CD4-positive, alpha-beta T cell treated with Interleukin-10 for 1 hour (primary cell): ENCODE data around the gene SMIM45.

Experiments
- DNase-seq: peaks from one replicate; pipeline ENCODE4 v3.0.0-alpha.2; 2020

The SMIM45 gene

GRCh38 chr22:41971431-41971830, 19.5 kb downstream of the SMIM45 start:
- no peak for DNase-seq

- no peak for DNase-seq
Measured at GRCh38 chr22:41974691-41975290, 22.8 kb downstream of the SMIM45 start.

DNA sequence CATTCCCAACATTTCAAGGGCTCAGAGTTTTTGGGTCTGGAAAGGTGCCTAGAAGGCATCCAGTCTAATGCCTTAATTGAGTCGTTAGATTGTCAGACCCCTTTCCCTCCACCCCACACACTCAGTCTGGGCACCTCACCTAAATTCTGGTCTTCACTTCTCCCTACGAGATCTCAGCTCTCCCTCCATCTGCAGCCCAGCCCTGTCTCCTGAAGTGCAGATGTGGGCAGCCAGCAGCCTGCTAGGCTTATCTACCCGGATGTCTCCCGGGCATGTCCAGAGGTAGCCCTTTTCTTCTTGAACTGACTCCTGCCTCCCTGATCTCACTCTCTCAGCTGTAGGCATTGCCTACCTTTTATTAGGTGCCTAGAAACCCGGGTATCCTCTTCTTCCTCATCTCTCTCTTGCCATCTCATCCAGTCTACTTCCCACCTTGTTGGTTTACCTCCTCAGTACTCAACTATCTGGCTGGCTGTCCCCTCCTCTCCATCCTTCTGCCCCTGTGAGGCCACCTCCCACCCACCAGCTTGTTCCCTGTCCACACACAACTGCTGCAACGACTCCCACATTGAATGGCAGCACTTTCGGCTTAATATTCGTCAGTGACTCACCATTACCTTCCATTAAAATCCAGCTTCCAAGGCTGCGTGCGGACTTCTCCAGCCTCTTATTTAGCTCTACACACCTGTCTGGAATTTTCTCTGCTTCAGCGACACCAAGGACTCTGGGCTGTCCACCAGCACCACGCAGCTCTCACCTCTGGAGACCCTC, 23.5 kb downstream of the SMIM45 start:
- no peak for DNase-seq

- DNase-seq, result peak; percentile 48
Measured at GRCh38 chr22:41976070-41976901, 24.3 kb downstream of the SMIM45 start.

DNA sequence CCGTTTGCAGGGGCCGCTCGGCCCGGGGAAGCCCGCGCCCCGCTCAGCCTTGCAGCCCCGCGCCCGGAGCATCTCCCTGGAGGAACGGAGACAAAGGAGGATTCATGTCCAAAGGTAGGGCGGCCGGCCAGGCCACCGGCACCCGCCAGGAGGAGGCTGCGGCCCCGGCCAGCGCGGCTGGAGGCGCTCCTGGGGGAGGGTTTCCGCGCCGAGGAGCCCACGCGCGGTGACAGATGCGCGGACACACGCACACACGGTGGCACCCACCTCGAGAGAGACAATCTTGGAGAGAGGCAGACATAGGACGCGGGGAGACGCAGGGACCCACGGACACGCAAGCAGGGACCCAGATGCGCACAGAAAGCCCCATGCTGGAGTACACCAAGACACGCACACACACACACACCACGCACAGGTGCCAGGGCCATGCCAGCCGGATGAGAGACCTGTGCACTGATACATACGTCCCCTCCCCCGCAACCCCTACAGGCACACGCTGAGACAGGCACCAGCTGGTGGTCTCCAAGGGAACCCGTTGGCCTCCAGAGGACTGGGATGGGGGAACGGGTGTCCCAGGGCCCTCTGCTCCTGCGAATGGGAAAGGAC, 25.1 kb downstream of the SMIM45 start:
- no peak for DNase-seq

- DNase-seq, result no peak
Measured at GRCh38 chr22:41978732-41979131, 26.8 kb downstream of the SMIM45 start.

- DNase-seq, result no peak
Measured at GRCh38 chr22:41979423-41980250, 27.7 kb downstream of the SMIM45 start.

DNA sequence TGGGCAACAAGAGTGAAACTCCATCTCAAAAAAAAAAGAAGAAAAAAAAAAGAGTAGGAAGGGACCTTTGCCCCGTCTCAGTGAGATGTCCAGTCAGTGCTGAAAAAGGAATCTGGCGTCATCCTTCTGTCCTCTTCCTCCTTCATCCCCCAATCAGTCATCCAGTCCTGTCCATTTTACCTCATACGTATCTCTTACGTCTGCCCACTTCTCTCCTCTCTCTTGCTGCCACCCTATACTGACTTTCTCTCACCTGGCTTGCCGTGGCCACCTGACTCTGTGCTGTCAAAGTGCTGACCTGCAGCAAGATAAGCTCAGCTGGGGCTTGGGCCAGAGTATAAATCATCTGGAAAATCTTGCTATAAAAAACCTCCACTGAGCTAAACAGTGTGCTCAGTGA, 30.9 kb downstream of the SMIM45 start:
- no peak for DNase-seq

- no peak for DNase-seq
Measured at GRCh38 chr22:41983513-41984405, 31.8 kb downstream of the SMIM45 start.

- DNase-seq, result no peak
Measured at GRCh38 chr22:41987276-41987675, 35.3 kb downstream of the SMIM45 start.

GRCh38 chr22:41989246-41989645, 37.3 kb downstream of the SMIM45 start:
- no peak for DNase-seq

GRCh38 chr22:41991111-41991510, 39.2 kb downstream of the SMIM45 start:
- no peak for DNase-seq

GRCh38 chr22:41992496-41992895, 40.5 kb downstream of the SMIM45 start:
- DNase-seq, result no peak

DNA sequence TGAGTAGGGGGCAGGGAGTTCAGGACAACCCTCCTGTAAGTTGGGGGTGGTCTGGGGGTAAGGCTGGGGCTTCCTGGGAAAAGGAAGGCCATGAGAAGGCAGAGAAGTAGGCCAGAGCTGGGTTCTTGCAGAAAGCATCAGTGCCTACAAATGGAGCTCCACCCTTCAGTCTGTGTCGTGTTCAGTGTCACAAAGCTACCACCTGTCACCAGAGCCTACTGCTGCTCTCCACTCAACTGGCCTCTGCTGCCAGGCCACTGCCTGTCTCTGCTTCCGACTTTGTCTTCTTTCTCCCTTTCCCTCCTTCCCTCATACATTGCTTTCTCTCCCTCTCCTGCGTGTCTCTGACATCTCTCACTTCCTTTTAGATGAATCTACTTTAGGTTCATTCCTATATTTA, 43.3 kb downstream of the SMIM45 start:
- no peak for DNase-seq

DNA sequence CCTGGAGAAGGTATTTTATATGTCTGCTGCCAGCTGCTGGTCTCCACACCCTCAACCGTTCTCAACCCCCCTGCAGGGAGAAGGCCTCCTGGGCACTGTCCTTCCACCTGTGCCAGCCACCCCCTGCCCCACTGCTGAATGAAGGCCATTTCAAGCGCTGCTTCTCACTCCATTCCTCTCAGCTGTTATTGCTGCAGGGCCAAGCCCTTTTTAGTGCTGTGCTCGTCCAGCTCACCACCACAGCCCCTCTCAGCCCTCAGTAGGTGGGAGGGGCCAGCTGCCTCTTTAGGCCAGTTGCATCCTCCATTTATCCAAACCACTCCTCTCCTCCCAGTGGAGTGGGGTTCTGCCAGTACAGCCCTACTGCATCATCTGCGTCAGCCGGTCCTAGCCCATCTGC, 44.9 kb downstream of the SMIM45 start:
- DNase-seq, result no peak

GRCh38 chr22:41998361-41999261, 46.7 kb downstream of the SMIM45 start, which contains the start of gene WBP2NL:
WBP2NL (plus strand) TSS chr22:41998788; CDS start chr22:41998819, 31 bp downstream.
- DNase-seq, result peak; percentile 94

DNA sequence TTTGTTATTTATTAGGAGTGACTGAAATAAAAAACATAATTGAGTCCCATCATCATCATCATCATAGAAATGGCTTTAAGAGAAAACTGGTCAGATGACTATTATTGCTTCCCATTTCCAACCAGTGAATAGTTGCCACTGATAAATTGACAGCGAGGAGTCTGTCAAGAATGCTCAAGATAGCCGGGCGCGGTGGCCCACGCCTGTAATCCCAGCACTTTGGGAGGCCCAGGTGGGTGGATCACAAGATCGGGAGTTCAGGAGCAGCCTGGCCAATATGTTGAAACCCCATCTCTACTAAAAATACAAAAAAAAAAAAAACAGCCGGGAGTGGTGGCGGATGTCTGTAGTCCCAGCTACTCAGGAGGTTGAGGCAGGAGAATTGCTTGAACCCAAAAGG, 48.5 kb downstream of the SMIM45 start:
- no peak for DNase-seq

DNA sequence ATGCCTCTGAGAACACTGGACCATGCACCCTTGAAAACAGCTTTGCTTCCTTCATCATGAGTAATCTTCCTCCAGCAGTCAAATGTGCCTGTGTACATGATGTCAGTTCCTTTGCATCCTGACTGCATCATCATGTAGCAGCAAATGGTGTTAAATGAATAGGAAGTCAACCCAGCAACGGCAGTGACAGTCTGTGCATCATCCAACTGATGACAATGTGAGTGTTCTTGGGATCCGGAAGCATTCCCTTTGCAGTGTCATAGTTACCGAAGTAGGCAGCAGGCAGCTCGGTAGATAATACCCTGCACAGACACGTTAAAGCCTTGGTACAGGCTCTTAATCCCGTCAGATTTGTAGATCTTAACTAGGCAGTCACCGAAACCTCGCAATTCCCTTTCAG, 49.2 kb downstream of the SMIM45 start:
- no peak for DNase-seq

GRCh38 chr22:42001706-42002105, 49.8 kb downstream of the SMIM45 start:
- DNase-seq, result no peak

GRCh38 chr22:42007922-42008321, 56.0 kb downstream of the SMIM45 start:
- DNase-seq, result no peak
